GM13977 (cell line): ENCODE results near the gene CEMIP2.

Source experiments
- DNase-seq: peaks from one replicate; pipeline ENCODE4 v3.0.0; 2012; ENCODE audit warnings: low spot score
- CTCF ChIP-seq: IDR thresholded peaks from 2 replicates; pipeline ENCODE4 v1.5.1; 2012; ENCODE audit warnings: mild to moderate bottlenecking, control low read depth; ENCODE audit not compliant: insufficient read depth; ENCODE audit errors: extremely low read depth, missing control alignments
- in situ Hi-C: fragments of 300-500 bp; cut with MboI; formaldehyde crosslinking; loops from one replicate; pipeline ENCODE4 v1.12.0; 2022; ENCODE audit warnings: low sequenced_read_pairs, low pct_unique_long_range_greater_than_20kb, mixed read lengths, inconsistent platforms; ENCODE audit not compliant: unreplicated experiment

CEMIP2 gene

GRCh38 chr9:71643330-71643729 is 125.0 kb downstream of the CEMIP2 start:
- no peak for DNase-seq
- in situ Hi-C loops = no loop called here
- TF ChIP-seq CTCF = no peak

- in situ Hi-C loops = no loop called here
- TF ChIP-seq CTCF = no peak
- no peak for DNase-seq
These were observed 126.3 kb downstream of the CEMIP2 start for GRCh38 chr9:71642056-71642455.

GRCh38 chr9:71638627-71639026 is 129.7 kb downstream of the CEMIP2 start:
- in situ Hi-C loops = no loop called here
- no peak for DNase-seq
- no peak for TF ChIP-seq CTCF

- TF ChIP-seq CTCF = no peak
- no peak for DNase-seq
- in situ Hi-C loops = no loop called here
These were observed 130.4 kb downstream of the CEMIP2 start for GRCh38 chr9:71637926-71638325.

- no peak for DNase-seq
- no peak for TF ChIP-seq CTCF
- in situ Hi-C loops = no loop called here
These were observed 130.9 kb downstream of the CEMIP2 start for GRCh38 chr9:71637375-71637774.

GRCh38 chr9:71636143-71636839 is 132.0 kb downstream of the CEMIP2 start:
- in situ Hi-C loops = no loop called here
- TF ChIP-seq CTCF = no peak
- DNase-seq = no peak
